Thoracic aorta (tissue), 2 donors: ENCODE data around the gene CDV3. TPM values are rescaled to one million over a fixed set of nuclear protein-coding genes. Genes with fewer than 3 reads are reported as not detected.

Experiments used
- ATAC-seq: fragments of 150-250 bp; one replicate; pipeline ENCODE4 v1.8.0; 2017; ENCODE audit warnings: low read depth; ENCODE audit not compliant: insufficient number of reproducible peaks, low FRiP score
- DNase-seq: peaks from one replicate; pipeline ENCODE4 v3.0.0-alpha.2; 2020; ENCODE audit warnings: low spot score
- H3K27ac ChIP-seq, 2 donors: fragments of 200-600 bp; sonication (generic); 1 replicate in 1 of 2; 2 replicates in 1 of 2; pipeline ENCODE4 v1.5.1; 2016; ENCODE audit warnings: mild to moderate bottlenecking in 2 of 2, moderate library complexity in 2 of 2
- H3K27me3 ChIP-seq: fragments of 200-600 bp; sonication (generic); replicated peaks from 2 replicates; pipeline ENCODE4 v1.6.0; 2016; ENCODE audit warnings: mild to moderate bottlenecking; ENCODE audit not compliant: insufficient read depth
- H3K36me3 ChIP-seq: fragments of 200-600 bp; sonication (generic); one replicate; pipeline ENCODE4 v1.5.1; 2016
- H3K4me1 ChIP-seq, 2 donors: fragments of 200-600 bp; sonication (generic); 1 replicate in 1 of 2; 2 replicates in 1 of 2; pipeline versions ENCODE4 v1.5.1 to v1.6.0; 2016; ENCODE audit warnings: low read depth in 2 of 2, mild to moderate bottlenecking in 1 of 2; ENCODE audit not compliant: control insufficient read depth in 1 of 2
- H3K4me3 ChIP-seq: fragments of 200-600 bp; sonication (generic); 2 replicates; pipeline ENCODE4 v1.5.1; 2016; ENCODE audit warnings: mild to moderate bottlenecking
- H3K9me3 ChIP-seq: fragments of 200-600 bp; sonication (generic); 2 replicates; pipeline ENCODE4 v1.5.1; 2016
- CTCF ChIP-seq: fragments of 200-600 bp; sonication (generic); IDR thresholded peaks from one replicate; pipeline ENCODE4 v1.5.1; 2019; ENCODE audit warnings: antibody characterized with exemption
- total RNA-seq, 2 donors: library from RNA; depleted of rRNA; stranded (reverse); fragments of >200 nt; gene quantifications; one replicate each; pipeline versions ENCODE4 v1.1.0 to v1.2.3, GENCODE V29; 2016

CDV3 gene
- total RNA-seq, 2 donors from 2014 or later = 86.5 to 190 TPM

- H3K9me3 ChIP-seq = no peaks in the 10 kb centered on the region
- peak overlapping the region; percentile 75 for H3K4me3 ChIP-seq
- peaks cover 31 to 68% of the 10 kb centered on the region in 2 donors for H3K4me1 ChIP-seq
These were observed 345 bp upstream of the CDV3 start for GRCh38 chr3:133573054-133573628.

GRCh38 chr3:133574260-133574881 is 885 bp downstream of the CDV3 start:
- no peaks in the 10 kb centered on the region for H3K9me3 ChIP-seq
- TF ChIP-seq CTCF = no peak
- peaks cover 39 to 70% of the 10 kb centered on the region in 2 donors for H3K4me1 ChIP-seq
- H3K27ac ChIP-seq = peak overlapping the region; percentile 87 to 94
- H3K27me3 ChIP-seq = no peaks in the 10 kb centered on the region
- peak overlapping the region; percentile 74 for H3K4me3 ChIP-seq
- ATAC-seq (peak; percentile 22), DNase-seq (no peak)
- peaks cover 11% of the 10 kb centered on the region for H3K36me3 ChIP-seq

More at GRCh38 chr3:133573054-133573628, 345 bp upstream of the CDV3 start:
- no peak for TF ChIP-seq CTCF
- peak; percentile 93 for ATAC-seq
- H3K36me3 ChIP-seq = peaks cover 3% of the 10 kb centered on the region
- H3K27me3 ChIP-seq = no peaks in the 10 kb centered on the region
- DNase-seq = peak; percentile 100
- peak overlapping the region; percentile 85 to 94 for H3K27ac ChIP-seq

GRCh38 chr3:133575086-133575485 is 1.6 kb downstream of the CDV3 start:
- H3K4me3 ChIP-seq = peak overlapping the region; percentile 74
- H3K4me1 ChIP-seq = peaks cover 39 to 66% of the 10 kb centered on the region in 2 donors
- DNase-seq (no peak), ATAC-seq (no peak)
- no peaks in the 10 kb centered on the region for H3K9me3 ChIP-seq
- H3K27me3 ChIP-seq = no peaks in the 10 kb centered on the region
- TF ChIP-seq CTCF = no peak
- H3K36me3 ChIP-seq = peaks cover 13% of the 10 kb centered on the region
- H3K27ac ChIP-seq = peak overlapping the region; percentile 87 to 94

- Histone ChIP-seq H3K9me3 (no peaks in the 10 kb centered on the region), H3K27me3 (no peaks in the 10 kb centered on the region), H3K4me3 (peak overlapping the region; percentile 74), H3K36me3 (peaks cover 23% of the 10 kb centered on the region), H3K4me1 (peaks cover 35 to 56% of the 10 kb centered on the region in 2 donors), H3K27ac (no peak overlapping the region)
- no peak for ATAC-seq
- no peak for TF ChIP-seq CTCF
- DNase-seq = no peak
These were observed 2.7 kb downstream of the CDV3 start for GRCh38 chr3:133576169-133576568.

GRCh38 chr3:133578548-133579191 is 5.2 kb downstream of the CDV3 start:
- Histone ChIP-seq H3K9me3 (no peaks in the 10 kb centered on the region), H3K36me3 (peaks cover 32% of the 10 kb centered on the region), H3K27ac (no peak overlapping the region), H3K27me3 (no peaks in the 10 kb centered on the region), H3K4me1 (peaks cover 27 to 61% of the 10 kb centered on the region in 2 donors), H3K4me3 (peak overlapping the region; percentile 32)
- peak; percentile 45 for TF ChIP-seq CTCF
- ATAC-seq (no peak), DNase-seq (no peak)
